Keratinocyte (primary cell): ENCODE data around the gene CDK14.

Experiments
- EZH2 ChIP-seq: IDR thresholded peaks from one replicate; pipeline ENCODE4 v1.6.1; 2012; ENCODE audit warnings: inconsistent platforms, mild to moderate bottlenecking, low read length, moderate library complexity
- TF ChIP-seq, protein P1 (sequence below), 3 experiments: IDR thresholded peaks in 1 of 3; conservative IDR thresholded peaks in 1 of 3; optimal IDR thresholded peaks in 1 of 3; 2 replicates in 2 of 3; 3 replicates in 1 of 3; pipeline versions ENCODE3 to v1.5.1; 2011; ENCODE audit warnings: low read length in 3 of 3, mild to moderate bottlenecking in 3 of 3, moderate library complexity in 2 of 3, control low read depth in 1 of 3, inconsistent platforms in 1 of 3; ENCODE audit not compliant: insufficient read depth in 2 of 3; ENCODE audit errors: extremely low read depth in 1 of 3

- TF ChIP-seq, protein P1, sequence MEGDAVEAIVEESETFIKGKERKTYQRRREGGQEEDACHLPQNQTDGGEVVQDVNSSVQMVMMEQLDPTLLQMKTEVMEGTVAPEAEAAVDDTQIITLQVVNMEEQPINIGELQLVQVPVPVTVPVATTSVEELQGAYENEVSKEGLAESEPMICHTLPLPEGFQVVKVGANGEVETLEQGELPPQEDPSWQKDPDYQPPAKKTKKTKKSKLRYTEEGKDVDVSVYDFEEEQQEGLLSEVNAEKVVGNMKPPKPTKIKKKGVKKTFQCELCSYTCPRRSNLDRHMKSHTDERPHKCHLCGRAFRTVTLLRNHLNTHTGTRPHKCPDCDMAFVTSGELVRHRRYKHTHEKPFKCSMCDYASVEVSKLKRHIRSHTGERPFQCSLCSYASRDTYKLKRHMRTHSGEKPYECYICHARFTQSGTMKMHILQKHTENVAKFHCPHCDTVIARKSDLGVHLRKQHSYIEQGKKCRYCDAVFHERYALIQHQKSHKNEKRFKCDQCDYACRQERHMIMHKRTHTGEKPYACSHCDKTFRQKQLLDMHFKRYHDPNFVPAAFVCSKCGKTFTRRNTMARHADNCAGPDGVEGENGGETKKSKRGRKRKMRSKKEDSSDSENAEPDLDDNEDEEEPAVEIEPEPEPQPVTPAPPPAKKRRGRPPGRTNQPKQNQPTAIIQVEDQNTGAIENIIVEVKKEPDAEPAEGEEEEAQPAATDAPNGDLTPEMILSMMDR (optimal IDR thresholded peaks at IDR 0.05 in 1 of 3, IDR thresholded peaks at IDR 0.05 in 1 of 3, conservative IDR thresholded peaks at IDR 0.05 in 1 of 3; ENCODE audit: extremely low read depth in 1 of 3, insufficient read depth in 2 of 3, low read length in 3 of 3) = no peak
- TF ChIP-seq EZH2 = no peak
These were observed 347.9 kb downstream of the CDK14 start for GRCh38 chr7:90944021-90944420.
